Spleen (tissue), 11 donors: ENCODE results near the gene FEN1. TPM values are rescaled to one million over a fixed set of nuclear protein-coding genes. Genes with fewer than 3 reads are reported as not detected.

ENCODE experiments used
- DNase-seq: peaks from one replicate; pipeline ENCODE4 v3.0.0-alpha.2; 2020
- H3K27ac ChIP-seq, 8 donors: fragments of 200-600 bp; sonication (generic) in 7 of 8; 1 replicate in 4 of 8; 2 replicates in 4 of 8; pipeline versions ENCODE4 v1.5.0 to v1.8.0; 2016 to 2021; ENCODE audit warnings: inconsistent platforms in 4 of 8, mild to moderate bottlenecking in 4 of 8, moderate library complexity in 1 of 8
- H3K27me3 ChIP-seq, 7 donors: fragments of 200-600 bp; sonication (generic) in 6 of 7; replicated peaks in 1 of 7; 1 replicate in 4 of 7; 2 replicates in 3 of 7; pipeline versions ENCODE4 v1.5.0 to v1.8.0; 2016 to 2021; ENCODE audit warnings: inconsistent platforms in 3 of 7, mild to moderate bottlenecking in 1 of 7
- H3K36me3 ChIP-seq, 6 donors: fragments of 200-600 bp; sonication (generic) in 5 of 6; 1 replicate in 4 of 6; 2 replicates in 2 of 6; pipeline versions ENCODE4 v1.5.0 to v1.8.0; 2016 to 2021; ENCODE audit warnings: inconsistent platforms in 2 of 6
- H3K4me1 ChIP-seq, 6 donors: fragments of 200-600 bp; sonication (generic) in 5 of 6; 1 replicate in 3 of 6; 2 replicates in 3 of 6; pipeline versions ENCODE4 v1.5.0 to v1.8.0; 2016 to 2021; ENCODE audit warnings: inconsistent platforms in 3 of 6
- H3K4me3 ChIP-seq, 8 donors: fragments of 200-600 bp; sonication (generic) in 7 of 8; 1 replicate in 4 of 8; 2 replicates in 4 of 8; pipeline versions ENCODE4 v1.5.0 to v1.8.0; 2016 to 2021; ENCODE audit warnings: inconsistent platforms in 4 of 8, mild to moderate bottlenecking in 4 of 8, moderate library complexity in 2 of 8
- H3K9me3 ChIP-seq, 8 donors: fragments of 200-600 bp; sonication (generic) in 7 of 8; 1 replicate in 4 of 8; 2 replicates in 4 of 8; pipeline versions ENCODE4 v1.5.0 to v1.8.0; 2016 to 2021; ENCODE audit warnings: inconsistent platforms in 4 of 8
- CTCF ChIP-seq, 11 experiments: fragments of 200-600 bp in 7 of 11; fragments of 450-650 bp in 4 of 11; sonication (generic) in 4 of 11; IDR thresholded peaks in 8 of 11; conservative IDR thresholded peaks in 3 of 11; 1 replicate in 7 of 11; 2 replicates in 4 of 11; pipeline versions ENCODE4 v1.4.0 to v1.8.0; 2016 to 2021; ENCODE audit warnings: antibody characterized with exemption in 11 of 11, inconsistent platforms in 4 of 11, mild to moderate bottlenecking in 1 of 11
- POLR2A ChIP-seq, 3 donors: fragments of 450-650 bp; IDR thresholded peaks; one replicate each; pipeline ENCODE4 v1.5.1; 2017; ENCODE audit warnings: antibody characterized with exemption in 3 of 3, mild to moderate bottlenecking in 1 of 3
- POLR2AphosphoS5 ChIP-seq, 3 donors: sonication (generic); formaldehyde crosslinking; IDR thresholded peaks; one replicate each; pipeline ENCODE4 v1.5.1; 2017; ENCODE audit warnings: antibody characterized with exemption in 3 of 3
- WGBS, 5 donors: extraction: QIAGEN DNeasy Blood & Tissue Kit in 3 of 5; methylation state at CpG; one replicate each; pipeline versions ENCODE4 v1.1.5 to v1.1.7; 2013 to 2018; 5-methylcytosine and 5-hydroxymethylcytosine counted together
- intact Hi-C: fragments of 100-400 bp; cut with DNase I; formaldehyde crosslinking; loops from one replicate; pipeline ENCODE4 v1.15.0; 2023; ENCODE audit warnings: low total_unique reads
- polyA plus RNA-seq, 3 donors: library from polyadenylated mRNA; stranded (reverse); fragments of 200-250 nt; gene quantifications; one replicate each; pipeline ENCODE4 v1.2.1, GENCODE V29; 2013
- total RNA-seq, 7 donors: library from RNA; depleted of rRNA in 3 of 7; stranded (reverse); fragments of >200 nt in 3 of 7; fragmentation: NEBNext Ultra II Directional in 4 of 7; extraction: Animal tissue kit (Norgen Biotek cat#: 25700) in 4 of 7; gene quantifications; one replicate each; pipeline versions ENCODE4 v1.1.0 to v1.2.1, GENCODE V29; 2016 to 2021
- donor health status: healthy with polysubstance abuse.
- donor health status: DM: no; HTN: no; CAD: no; lungs with moderate emphysema.
- donor health status: DM: no; HTN: no; CAD: no.
- donor health status: Bipolar disorder and iron deficiency.
- donor health status: healthy.
- donor health status: DM: no; HTN: no; CAD: no.
- donor health status: DM: yes; HTN: yes; CAD: no.

The FEN1 gene
- total and polyA plus RNA-seq, 10 donors, result 7.3 to 17.2 (median 14.8) TPM

- no peak for DNase-seq
- Histone ChIP-seq H3K9me3 (no peaks in the 10 kb centered on the region), H3K36me3 (no peaks in the 10 kb centered on the region), H3K27me3 (peaks cover 0 to 28% (median 6%) of the 10 kb centered on the region in 7 donors), H3K4me1 (peaks cover 8 to 70% (median 29%) of the 10 kb centered on the region in 6 donors), H3K27ac (peak overlapping the region in 7 of 8 donors; percentile 12 to 88 (median 71)), H3K4me3 (peak overlapping the region; percentile 45 to 75 (median 58))
- no peak for TF ChIP-seq CTCF (IDR thresholded peaks at IDR 0.05 in 8 of 11, conservative IDR thresholded peaks at IDR 0.05 in 3 of 11)
- TF ChIP-seq POLR2A (IDR thresholded peaks at IDR 0.05), result no peak
- TF ChIP-seq POLR2AphosphoS5 (IDR thresholded peaks at IDR 0.05), result no peak
- 0 to 2% (median 1%) methylated on average over 7 to 16 of the region's 16 CpGs for WGBS, 5 donors
- intact Hi-C loops, result no loop called here
These were observed 35.6 kb downstream of the FEN1 start for GRCh38 chr11:61828379-61828628.

GRCh38 chr11:61828629-61829407 is 36.1 kb downstream of the FEN1 start:
- 2 to 5% (median 2%) methylated on average over 24 to 55 of the region's 55 CpGs for WGBS, 5 donors
- no peak for TF ChIP-seq POLR2A (IDR thresholded peaks at IDR 0.05)
- TF ChIP-seq CTCF (IDR thresholded peaks at IDR 0.05 in 8 of 11, conservative IDR thresholded peaks at IDR 0.05 in 3 of 11), result peak in 6 of 11 experiments; percentile 17 to 68 (median 46)
- peak in 2 of 3 donors; percentile 8 to 42 for TF ChIP-seq POLR2AphosphoS5 (IDR thresholded peaks at IDR 0.05)
- no peak for DNase-seq
- H3K27me3 ChIP-seq, result peaks cover 0 to 28% (median 6%) of the 10 kb centered on the region in 7 donors
- H3K4me1 ChIP-seq, result peaks cover 8 to 75% (median 29%) of the 10 kb centered on the region in 6 donors
- H3K9me3 ChIP-seq, result no peaks in the 10 kb centered on the region
- peak overlapping the region; percentile 45 to 75 (median 58) for H3K4me3 ChIP-seq
- intact Hi-C loops, result no loop called here
- H3K27ac ChIP-seq, result peak overlapping the region in 7 of 8 donors; percentile 12 to 88 (median 71)
- no peaks in the 10 kb centered on the region for H3K36me3 ChIP-seq

GRCh38 chr11:61829806-61830205 is 37.1 kb downstream of the FEN1 start:
- TF ChIP-seq CTCF (IDR thresholded peaks at IDR 0.05 in 8 of 11, conservative IDR thresholded peaks at IDR 0.05 in 3 of 11) (no peak), POLR2AphosphoS5 (IDR thresholded peaks at IDR 0.05) (no peak), POLR2A (IDR thresholded peaks at IDR 0.05) (no peak)
- Histone ChIP-seq H3K4me1 (peaks cover 16 to 85% (median 38%) of the 10 kb centered on the region in 6 donors), H3K9me3 (no peaks in the 10 kb centered on the region), H3K27me3 (peaks cover 0 to 28% (median 6%) of the 10 kb centered on the region in 7 donors), H3K27ac (peak overlapping the region in 4 of 8 donors; percentile 7 to 88 (median 46)), H3K4me3 (no peak overlapping the region), H3K36me3 (no peaks in the 10 kb centered on the region)
- intact Hi-C loops, result no loop called here
- 87 to 93% (median 89%) methylated on average over 4 of the region's 4 CpGs for WGBS, 5 donors
- no peak for DNase-seq
